Measurements from ENCODE around the gene SIK3.

SIK3 gene

DNA sequence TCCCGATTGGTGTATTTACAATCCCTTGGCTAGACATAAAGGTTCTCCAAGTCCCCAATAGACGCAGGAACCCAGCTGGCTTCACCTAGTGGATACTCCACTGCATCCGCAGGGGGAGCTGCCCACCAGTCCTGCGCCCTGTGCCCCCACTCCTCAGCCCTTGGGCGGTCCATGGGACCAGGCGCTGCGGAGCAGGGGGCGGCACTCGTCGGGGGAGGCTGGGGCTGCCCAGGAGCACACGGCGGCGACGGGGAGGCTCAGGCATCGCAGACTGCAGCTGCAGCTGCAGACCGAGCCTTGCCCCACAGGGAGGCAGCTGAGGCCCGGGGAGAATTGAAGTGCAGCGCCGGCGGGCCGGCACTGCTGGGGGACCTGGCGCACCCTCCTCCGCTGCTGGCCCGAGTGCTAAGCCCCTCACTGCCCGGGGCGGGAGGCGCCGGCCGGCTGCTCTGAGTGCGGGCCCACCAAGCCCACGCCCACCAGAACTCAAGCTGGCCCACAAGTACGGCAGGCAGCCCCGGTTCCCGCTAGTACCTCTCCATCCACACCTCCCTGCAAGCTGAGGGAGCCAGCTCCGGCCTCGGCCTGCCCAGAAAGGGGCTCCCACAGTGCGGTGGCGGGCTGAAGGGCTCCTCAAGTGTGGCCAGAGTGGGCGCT, 12.2 kb upstream of the SIK3 start:
- DNase-seq (ENCODE audit: low spot score), result no peak

DNA sequence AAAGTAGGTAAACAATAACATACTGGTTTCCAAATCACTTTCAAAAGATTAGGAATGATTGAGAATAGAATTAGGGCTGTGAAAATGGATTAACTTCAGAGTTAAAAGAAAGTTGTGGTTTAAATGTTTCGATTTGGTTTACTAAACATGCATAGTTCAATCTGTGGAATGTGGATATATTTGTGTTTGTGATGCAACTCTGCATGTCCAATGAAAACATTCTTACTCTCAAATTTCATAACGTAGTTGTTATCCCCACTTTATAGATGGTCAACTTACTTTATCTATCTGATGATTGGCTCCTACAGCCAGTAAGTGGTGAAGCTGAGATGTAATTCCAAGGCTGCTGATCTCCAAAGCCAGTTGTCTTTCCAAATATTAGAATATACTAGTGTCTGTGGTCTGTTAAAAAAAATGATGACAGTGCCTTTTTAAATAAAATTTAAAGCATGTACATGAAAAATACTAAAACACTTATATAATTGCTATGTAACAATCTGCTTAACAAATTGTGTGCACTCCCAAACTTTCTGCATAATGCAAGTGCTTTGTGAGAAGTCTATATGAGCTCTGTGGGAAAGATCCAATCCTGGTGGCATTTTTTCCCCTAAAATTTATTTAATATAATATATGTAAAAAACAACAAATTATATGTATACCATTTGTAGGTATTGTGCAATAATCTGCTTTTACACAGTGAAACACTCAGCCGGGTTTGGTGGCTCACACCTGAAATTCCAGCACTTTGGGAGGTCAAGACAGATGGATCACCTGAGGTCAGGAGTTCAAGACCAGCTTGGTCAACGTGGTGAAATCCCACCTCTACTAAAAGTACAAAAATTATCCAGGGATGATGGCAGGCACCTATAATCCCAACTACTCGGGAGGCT, 9.7 kb upstream of the SIK3 start:
- no peak for DNase-seq (ENCODE audit: low spot score)

DNA sequence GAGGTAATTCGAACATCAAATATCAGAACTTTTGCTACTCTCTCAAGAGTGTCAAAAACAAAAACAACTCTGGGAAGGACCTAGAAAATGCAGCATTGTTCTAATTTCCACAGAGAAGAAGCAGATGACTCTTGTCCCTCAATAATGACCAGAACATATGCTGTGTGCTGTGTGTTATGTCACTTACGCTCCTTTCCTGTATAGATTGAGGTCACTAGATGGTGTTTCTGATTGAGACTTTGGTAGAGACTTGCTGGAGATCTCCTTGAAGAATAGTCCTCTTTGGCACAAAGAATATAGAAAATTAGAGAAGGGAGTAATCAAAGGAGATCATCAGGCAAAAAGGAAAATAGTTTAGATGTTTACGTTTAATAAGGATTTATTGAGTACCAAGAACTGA, 2.3 kb upstream of the SIK3 start:
- DNase-seq (ENCODE audit: low spot score), result no peak

DNA sequence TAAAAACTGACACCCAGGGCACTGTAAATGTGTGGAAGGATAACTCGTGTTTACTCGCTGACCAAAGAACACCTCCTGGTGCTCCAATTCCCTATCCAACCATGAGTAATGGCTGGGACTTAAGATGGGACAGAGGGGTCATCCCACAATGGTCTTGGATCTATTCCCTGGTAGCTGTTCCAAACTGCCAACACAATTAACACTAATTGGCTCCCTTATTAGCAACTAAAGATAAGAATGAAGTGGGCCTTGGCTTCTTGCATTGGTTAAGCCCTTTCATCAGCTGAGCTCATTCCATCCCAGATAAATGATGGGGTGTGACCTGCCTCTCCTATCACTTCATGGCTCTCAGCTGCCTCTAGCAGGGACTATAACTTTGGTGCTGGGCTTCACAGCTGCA, 1.5 kb upstream of the SIK3 start:
- no peak for DNase-seq (ENCODE audit: low spot score)

DNA sequence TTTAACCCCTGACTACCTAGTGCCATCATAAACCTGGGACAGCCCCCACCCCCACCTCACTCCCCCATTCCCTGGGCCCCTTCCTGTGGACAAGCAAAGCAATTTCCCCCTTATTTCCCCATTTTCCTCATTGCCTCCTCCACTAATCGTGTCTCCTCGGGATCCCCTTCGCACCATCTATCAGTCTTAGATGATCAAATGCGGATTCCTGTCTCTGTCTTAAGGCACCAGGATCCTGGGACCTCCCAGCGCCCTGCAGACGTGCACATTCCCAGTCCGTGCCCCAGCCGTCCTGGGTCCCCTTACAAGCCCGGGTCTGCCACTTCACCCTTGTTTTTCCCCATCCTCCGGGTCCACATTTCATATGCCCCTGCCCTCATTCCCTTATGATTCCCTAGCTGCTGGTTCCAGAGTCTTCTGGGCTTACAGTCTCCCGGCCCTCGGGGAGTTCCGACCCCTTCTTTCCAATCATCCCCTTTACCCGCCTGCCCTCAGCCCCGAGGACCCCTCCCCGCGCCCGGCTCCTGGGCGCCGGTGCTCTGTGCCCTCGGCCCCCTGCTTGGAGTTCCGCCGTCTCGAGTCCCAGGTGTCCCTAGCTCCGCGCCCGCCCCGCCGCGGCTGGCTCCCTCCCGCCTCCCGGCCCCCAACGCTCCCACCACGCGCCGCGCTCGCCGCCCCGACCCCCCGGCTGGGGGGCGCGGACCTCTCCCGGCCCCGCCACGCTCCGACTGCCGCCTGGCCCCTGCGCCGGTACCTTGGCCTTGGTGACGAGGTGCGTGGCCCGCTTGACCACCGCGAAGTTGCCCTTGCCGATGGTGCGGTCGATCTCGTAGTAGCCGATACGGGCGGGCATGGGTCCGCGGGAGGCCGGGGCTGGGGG, 599 bp downstream of the SIK3 start:
- DNase-seq (ENCODE audit: low spot score), result no peak

DNA sequence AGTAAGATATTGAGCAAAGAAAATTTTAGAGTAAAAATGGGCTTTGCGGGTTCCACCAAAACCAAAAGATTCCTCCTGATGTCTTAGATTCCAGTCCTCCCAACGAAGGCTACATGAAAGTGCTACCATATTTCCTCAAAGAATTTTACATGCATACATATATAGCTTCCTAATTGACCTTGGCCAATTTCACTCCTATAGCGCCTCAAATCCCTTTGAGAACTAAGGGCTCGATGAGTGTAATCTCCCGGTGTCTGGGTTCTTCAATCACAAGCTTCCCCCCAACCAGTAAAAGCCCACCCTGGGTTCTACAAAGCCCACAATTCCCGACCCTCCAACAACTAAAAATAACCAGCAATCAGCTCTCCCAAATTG, 1.2 kb downstream of the SIK3 start:
- DNase-seq (ENCODE audit: low spot score), result no peak

DNA sequence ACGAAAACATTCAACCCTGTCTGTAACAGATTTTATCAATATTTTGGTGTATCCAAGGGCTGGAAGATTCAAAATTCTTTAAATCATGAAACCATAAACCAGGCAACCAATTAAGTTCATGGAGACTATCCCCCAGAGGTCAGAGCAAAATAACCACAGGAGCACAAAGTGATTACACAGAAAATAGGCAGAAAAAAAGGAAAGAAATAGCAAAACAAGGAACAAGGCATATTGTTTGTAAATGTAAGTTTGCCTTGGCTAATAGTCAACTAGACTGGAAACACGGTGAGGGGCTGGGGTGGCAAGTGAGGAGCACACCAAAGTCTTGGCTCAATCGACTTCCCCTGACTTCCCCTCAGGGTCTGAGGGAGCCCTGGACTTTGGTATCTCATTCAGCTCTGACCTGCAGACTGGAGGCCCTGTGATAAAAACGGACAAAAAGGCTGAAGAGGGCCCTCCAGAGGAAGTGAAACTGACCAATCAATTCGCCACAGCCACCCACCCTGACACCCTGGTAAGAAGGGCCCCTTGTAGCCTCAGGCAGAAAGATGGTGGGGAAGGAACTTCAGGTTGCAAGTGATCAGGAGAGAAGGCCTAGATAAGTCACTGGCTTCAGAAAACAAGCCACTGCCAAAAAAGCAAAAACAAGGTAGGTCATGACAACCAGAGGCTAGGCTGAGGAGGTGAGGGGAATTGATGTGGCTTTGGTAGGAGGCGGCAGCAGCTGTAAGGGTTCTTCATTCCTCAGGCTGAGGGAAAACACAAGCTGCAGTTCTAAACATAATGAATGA, 1.8 kb downstream of the SIK3 start:
- peak; percentile 75 for DNase-seq (ENCODE audit: low spot score)

DNA sequence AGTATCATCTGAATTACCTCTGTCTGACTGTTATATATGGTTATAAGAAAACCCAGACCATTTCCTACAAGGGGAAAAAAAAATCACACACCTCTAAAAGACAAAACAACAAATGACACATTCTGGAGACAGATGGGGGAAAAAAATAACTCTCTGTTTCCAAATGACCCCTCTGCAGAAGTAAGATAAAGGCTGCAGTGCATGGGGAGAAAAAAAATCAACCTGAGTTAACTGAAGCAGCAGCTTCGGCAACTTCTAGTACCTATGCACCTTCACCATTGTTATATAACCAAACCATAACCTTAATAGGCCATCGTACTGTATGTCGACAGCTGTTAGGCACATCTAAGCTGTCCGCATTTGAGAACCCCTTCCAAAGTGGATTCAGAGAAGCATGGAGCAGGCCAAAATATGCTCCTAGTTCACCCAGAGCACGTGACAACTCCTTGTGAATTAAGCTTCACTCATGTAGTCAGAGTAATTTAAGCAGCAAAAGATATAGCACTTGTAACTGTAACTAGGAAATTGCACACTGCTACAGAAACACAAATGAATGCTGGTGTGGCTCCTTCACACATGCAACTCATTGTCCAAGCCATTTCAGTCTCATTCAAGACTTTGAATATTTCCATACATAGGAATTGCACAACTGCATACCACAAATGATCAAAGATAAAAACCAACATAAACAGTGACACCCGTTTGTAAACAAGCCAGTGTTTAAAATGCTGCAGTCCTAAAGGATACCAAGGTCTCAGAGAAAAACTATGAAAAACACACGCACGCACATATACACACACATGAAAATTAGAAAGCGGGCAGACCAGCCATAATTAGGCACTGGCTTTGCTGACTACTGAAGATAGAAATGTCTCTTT, 2.7 kb downstream of the SIK3 start:
- DNase-seq (ENCODE audit: low spot score), result peak; percentile 56

DNA sequence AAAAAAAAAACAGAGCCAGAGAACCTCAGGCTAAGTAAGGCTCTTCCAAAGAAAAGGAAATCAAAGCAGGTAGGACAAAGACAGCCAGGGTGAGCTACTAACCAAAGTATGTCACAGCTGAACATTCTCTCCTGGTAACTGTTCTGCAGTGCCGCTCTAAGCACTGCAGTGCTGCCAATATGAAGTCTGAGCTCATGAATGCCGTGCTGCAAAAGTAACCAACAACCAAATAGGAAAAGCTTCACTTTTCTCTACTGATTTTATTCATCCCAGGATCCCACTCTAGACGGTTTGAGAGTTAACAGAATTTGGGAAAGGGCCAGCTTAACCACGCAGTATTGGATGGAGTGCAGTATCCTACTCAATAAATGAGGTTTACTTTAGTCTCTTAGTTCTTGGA, 3.5 kb downstream of the SIK3 start:
- DNase-seq (ENCODE audit: low spot score), result no peak

DNA sequence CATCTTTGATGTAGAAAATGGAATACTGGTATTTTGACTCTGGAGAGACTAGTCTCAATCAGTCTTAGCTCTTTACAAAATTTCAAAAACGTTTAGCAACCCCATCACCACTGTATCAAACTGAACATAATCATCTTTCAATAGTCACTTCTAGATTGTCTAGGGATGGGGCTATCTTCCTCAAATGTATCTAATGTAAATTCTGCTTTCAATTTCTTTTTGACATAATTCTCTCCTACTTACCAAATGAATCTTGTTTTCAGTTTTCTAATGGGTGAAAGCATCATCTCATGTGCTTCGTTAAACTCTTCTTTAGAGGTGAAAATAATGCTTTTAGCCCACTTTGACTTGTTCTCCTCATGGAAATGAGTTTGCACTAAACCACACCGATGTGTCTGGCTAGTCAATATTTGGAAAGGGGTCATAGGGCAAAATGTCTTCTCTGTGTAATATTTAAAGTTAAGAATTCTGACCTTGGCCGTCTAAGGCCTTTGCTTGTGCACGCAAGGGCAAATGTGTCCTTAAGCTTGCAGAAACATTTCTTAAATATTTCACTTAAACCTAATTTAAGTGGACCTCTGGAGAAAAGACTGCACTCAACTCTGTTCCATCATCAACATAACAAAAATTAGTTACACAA, 5.2 kb downstream of the SIK3 start:
- no peak for DNase-seq (ENCODE audit: low spot score)

DNA sequence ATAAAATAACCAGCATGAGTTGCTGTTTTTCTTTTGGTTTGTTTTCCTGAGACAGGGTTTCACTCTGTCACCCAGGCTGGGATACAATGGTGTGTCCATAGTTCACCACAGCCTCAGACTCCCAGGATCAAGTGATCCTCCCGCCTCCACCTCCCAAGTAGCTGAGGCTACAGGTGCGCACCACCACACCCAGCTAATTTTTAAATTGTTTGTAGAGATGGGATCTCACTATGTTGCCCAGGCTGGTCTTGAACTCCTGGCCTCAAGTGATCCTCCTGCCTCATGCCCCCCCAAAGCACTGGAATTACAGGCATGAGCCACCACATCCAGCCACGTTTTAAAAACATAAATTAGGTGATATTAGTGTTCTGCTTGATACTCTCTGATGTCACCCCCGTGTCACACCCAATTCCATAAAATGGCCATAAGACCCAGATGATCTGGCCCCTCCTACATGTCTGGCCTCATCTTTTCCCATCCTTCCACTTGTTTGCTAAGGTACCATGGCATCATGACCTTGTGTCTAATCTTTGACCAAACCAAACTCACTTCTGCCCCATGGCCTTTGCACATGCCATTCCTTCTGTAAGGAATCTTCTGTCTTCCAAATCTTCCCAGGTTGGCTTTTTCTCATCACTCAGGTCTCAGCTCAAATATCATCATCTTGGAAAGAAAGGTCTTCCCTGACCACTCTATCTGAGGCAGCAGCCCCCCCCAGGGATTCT, 6.3 kb downstream of the SIK3 start:
- DNase-seq (ENCODE audit: low spot score), result no peak

DNA sequence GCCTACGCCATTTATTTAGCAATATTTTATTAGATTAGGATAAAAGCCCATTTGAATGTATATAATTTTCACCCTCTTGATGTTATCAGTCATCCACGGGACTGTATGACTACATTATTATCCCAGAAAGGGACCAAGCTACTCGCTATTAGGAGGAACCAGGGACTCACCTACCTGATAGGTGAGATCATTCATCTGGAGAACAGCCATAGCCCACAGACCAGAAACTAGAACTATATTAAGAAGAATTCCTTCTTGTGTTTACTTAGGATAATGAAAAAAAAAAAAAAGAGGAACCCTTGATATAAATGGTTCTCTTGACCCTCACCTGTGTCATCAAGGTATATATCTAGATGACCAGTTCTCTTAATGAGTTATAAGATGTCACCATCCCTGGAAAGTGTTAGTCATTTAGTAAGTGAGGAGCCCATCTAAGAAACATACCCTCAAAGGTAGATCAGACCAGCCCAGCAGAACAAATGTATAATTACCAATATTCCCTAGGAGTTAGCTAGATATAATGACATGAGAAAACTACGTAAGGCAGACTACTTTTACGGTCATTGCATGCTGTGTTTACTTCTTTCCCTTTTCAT, 8.0 kb downstream of the SIK3 start:
- no peak for DNase-seq (ENCODE audit: low spot score)

DNA sequence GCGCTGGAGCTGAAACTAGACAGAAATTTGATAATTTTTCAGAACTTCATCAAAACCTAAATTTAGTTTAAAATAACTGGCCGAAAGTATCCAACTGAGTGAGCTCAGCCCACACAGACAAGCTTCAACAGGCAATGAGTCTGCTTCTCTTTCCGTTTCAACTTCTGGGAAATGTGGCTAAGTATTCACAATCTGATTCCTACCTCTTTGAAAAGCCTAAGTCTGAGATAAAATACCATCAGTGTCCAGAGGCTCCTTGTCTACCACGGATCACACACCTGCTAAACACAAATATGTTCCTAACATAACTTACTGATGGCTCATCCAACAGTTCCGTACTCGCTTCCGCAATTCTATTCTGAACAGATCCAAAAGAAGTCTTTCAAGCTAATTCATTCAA, 8.5 kb downstream of the SIK3 start:
- DNase-seq (ENCODE audit: low spot score), result no peak

DNA sequence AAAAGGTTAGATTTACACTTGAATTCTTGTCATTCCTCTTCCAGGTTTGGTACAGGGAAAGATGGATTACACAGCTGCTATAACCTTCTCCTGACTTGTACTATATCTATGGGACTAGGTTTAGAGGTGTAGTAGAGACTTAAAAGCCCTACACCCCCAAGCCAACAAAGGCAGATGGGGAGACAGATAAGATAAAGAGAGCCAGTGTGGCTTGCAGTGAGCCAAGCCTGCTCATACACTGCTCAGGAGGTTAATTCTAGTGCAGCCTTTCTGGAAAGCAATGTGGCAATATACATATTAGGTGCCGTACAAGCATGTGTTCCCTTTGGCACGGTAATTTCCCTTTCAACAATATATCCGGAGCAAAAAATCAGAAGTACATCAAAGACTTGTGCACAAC, 10.8 kb downstream of the SIK3 start:
- peak; percentile 20 for DNase-seq (ENCODE audit: low spot score)

DNA sequence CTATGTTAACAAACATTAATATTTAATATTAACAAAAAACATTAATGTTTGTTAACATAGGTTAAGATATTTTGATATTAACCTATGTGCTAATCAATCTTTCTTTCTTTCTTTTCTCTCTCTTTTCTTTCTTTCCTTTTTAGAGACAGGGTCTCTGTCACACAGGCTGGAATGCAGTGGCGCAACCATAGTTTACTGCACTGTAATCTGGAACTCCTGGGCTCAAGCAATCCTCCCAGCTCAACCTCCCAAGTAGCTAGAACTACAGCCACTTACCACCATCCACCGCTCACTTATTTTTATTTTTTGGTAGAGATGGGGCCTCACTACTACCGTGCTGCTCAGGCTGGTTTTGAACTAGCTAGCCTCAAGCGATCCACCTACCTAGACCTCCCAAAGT, 13.2 kb downstream of the SIK3 start:
- no peak for DNase-seq (ENCODE audit: low spot score)

DNA sequence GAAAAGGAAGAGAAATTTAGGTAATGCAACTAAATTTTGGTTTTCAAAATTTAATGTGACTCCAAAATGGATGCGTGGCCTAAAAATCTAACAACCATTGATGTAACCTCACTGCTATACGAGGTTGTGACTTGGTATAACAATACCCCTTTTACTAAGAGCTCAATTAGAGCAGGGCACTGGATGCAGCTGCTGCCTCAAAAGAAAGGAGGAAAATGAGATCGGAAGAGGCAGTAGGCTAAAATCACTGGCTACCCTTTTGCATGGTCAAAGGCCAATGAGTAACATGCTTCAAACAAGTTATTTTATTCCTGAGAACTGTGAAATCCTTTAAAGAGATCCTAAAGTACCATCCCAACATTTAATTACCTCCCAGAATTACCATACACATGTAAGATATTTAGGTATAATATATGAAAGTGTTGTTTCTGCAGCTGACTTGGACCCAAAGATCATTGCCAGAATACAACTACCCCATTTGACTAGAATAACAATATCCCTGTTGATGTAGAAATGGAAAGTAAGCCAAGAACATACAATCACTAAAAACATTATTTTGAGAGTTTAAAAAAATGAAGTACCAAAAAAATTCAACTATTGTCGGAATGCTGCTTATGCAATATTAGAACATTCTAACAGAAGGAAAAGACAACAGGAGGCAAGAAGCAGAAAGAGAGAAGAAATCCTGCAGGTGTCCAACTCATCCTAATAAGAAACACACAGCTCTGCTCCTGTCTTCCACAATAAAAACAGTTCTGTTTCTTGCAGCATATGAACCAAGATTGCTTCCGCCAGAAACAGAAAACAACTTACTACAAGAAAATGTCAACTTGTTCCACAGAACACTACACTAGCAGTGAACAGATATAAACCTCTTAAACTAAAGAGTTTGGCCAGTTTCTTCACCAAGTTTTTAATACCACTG, 15.0 kb downstream of the SIK3 start:
- no peak for DNase-seq (ENCODE audit: low spot score)

DNA sequence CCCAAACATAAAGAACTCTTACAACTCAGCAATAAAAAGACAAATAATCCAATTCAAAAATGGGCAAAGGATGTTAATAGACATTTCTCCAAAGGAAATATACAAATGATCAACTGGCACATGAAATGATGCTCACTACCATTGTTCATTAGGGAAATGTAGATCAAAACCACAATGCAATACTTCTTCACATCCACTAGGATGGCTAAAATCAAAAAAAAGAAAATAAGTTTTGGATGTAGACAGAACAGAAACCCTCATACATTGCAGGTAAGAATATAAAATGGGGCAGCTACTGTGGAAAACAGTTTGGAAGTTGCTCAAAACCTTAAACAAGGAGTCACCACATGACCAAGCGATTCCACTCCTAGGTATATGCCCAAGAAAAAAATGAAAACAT, 16.3 kb downstream of the SIK3 start:
- DNase-seq (ENCODE audit: low spot score), result no peak

DNA sequence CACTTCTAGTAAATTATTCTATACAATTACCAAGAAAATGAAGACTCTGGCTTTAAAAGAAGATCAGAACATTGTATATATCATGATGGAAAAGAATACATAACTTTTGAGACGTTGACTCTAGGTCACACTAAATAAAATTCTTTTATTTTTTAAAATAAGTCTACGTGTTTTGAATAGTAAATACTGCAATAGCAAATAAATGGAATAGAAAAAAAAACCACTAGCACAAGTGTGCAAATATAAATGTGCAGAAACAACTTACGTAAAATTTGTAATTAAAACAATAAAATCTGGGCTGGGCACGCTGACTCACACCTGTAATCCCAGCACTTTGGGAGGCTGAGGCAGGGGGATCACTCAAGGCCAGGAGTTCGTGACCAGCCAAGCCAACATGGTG, 17.9 kb downstream of the SIK3 start:
- DNase-seq (ENCODE audit: low spot score), result no peak

Measured in CD4-positive, alpha-beta T cell treated with Interleukin-15 for 4 hours (primary cell).